Measurements from ENCODE around the gene USP16.

USP16 gene

DNA sequence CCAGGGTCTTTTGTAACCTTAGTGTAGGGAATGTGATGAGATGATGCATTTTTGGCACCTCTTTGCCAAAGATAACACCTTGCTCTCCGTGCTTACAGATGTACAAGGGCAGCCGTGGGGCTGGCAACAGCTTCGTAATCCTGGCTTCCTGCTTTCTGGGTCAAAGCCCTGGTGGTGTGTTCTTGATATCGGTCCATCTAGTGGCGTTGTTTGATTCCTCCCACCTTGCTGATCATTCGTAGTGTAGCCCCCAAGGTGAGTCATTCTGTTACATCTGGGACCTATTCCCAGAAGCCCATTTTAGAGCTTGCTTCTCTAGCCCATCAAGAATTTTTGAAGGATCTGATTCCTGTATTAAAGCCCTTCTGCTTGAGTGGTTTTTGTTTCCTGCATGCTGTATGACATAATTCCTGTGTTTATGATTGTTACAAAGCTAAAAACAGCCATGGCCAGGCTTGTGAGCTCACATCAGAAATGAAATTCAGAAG, 56.0 kb downstream of the USP16 start:
- H3K27ac ChIP-seq, result no peak overlapping the region
- DNase-seq (ENCODE audit: low read depth, low spot score), result no peak

- H3K27ac ChIP-seq, result no peak overlapping the region
These were observed 57.8 kb downstream of the USP16 start for GRCh38 chr21:29082046-29082815.

DNA sequence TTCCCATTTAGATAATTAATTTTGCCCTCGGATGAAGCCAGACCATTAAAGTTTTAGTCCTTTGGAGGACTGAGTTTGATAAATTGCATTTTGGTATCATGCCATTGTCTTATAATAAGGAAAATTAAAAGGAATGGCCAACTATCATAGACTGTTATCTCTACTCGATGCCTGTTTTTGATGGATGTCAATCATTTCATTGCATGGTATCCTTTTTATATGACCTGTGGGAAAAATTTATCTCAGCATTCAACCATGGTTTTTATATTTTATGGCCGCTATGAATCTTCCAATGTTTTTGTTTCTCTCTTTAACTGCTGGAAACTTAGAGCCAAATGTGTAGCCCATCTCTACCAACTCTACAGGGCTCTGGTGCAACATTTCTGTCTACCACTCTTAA, 58.8 kb downstream of the USP16 start:
- H3K27ac ChIP-seq, result no peak overlapping the region
- DNase-seq (ENCODE audit: low read depth, low spot score), result no peak

More at GRCh38 chr21:29082046-29082815, 57.8 kb downstream of the USP16 start:
- DNase-seq (ENCODE audit: low read depth, low spot score), result no peak

DNA sequence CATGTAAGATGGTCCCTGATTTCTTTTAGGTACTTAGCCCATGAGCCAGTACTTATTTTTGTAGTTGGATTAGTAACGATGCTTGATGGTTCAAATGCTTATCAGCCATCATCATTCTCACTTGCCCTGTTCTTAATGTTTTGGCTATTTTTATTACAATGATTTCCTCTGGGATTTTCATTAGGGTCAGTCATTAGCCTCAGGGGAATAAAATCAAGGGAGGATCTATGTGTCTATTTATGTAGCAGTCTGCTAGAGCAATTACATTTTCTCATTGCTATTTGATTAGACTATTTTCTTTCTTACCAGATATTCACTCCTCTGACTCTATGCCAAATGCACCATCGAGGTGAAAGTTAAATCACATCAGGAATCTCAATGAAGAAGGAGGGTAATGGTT, 59.9 kb downstream of the USP16 start:
- DNase-seq (ENCODE audit: low read depth, low spot score), result no peak
- H3K27ac ChIP-seq, result no peak overlapping the region

GRCh38 chr21:29085106-29085752, 60.8 kb downstream of the USP16 start:
- H3K27ac ChIP-seq, result no peak overlapping the region
- DNase-seq (ENCODE audit: low read depth, low spot score), result no peak

DNA sequence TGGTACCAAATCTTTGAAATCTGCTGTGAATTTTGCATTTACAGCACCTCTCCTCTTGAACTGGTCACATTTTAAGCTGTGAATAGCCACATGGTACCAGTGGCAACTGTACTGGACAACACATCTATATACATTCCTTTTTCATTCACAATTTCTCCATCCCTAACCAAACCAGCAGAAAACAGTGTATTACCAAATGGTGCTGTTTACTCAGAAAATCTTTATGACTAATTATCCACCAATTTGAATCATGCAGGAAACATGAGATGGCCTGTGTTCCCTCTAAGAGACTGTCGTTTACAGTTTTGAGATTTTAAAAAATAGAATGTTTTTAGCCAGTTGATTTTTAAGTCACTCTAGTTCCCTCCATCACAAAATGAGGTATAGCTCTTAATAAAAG, 66.6 kb downstream of the USP16 start:
- H3K27ac ChIP-seq, result peak overlapping the region; percentile 50
- no peak for DNase-seq (ENCODE audit: low read depth, low spot score)

GRCh38 chr21:29092102-29092959, 67.9 kb downstream of the USP16 start:
- no peak for DNase-seq (ENCODE audit: low read depth, low spot score)
- H3K27ac ChIP-seq, result peak overlapping the region; percentile 50

DNA sequence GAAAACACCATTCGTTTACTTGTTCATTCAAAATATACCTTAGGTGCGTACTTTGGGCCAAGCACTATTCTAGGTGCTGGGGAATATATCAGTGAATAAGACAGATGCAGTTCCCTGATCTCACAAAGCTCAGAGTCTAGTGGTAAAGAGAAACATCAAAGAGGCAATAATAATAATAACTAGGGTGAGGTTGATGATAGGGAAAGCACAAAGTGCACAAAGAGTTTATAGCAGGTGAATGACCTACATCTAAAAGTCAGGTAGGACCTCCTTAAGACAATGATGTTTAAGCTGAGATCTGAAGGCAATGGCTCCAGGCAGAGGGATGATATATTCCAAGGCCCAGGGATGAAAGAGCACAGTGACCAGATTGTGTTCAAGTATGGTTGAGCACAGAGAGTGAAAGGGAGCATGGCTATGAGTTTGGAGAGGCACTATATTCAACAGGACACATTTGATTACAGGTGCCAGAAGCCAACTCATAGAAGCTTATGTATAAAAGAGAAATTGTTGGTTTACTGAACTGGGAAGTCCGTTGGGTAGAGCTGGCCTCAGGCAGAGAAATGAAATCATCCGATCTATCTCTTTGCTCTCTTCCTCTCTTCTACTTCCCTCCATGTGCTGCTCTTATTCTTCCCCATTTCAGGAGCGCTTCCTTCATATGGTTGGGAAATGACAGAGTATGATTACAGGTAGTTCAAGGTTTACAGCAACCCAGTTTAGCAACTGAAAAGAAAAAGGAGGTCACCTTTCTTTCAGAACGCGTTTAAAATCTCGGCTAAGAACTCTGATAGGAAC, 71.9 kb downstream of the USP16 start:
- no peak for DNase-seq (ENCODE audit: low read depth, low spot score)

DNA sequence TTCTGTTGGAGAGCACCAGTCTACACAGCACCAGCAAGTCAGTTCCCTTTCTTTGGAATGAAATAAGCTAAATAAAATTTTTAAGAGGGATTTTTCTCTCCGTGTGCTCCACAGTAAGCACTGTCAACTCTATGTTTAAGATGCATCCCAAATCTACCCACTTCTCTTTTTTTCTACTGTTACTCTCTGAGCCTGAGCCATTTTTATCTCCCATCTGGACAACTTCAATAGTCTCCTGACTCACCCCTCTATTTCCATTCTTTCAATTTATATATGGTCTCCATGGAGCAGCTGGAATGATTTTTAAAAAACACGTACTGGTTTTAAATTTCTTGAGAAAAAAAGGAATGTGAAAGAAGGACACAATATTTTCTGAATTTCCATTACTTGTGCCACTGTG, 73.7 kb downstream of the USP16 start:
- DNase-seq (ENCODE audit: low read depth, low spot score), result no peak
- no peak overlapping the region for H3K27ac ChIP-seq

More for the DNA sequence above, 71.9 kb downstream of the USP16 start:
- no peak overlapping the region for H3K27ac ChIP-seq

GRCh38 chr21:29102791-29103257, 78.4 kb downstream of the USP16 start:
- DNase-seq (ENCODE audit: low read depth, low spot score), result no peak
- no peak overlapping the region for H3K27ac ChIP-seq

Measured in epithelial cell of prostate (primary cell).